Activated CD4-positive, alpha-beta memory T cell treated with anti-CD3 and anti-CD28 coated beads for 36 hours (primary cell): ENCODE data around the gene NFE2. TPM values are rescaled to one million over a fixed set of nuclear protein-coding genes. Genes with fewer than 3 reads are reported as not detected.

Source experiments
- CTCF ChIA-PET: fragments of 350-600 bp; sonication (Branson Sonifier 250); formaldehyde crosslinking; loops from one replicate; lab custom pipeline; 2021; ENCODE audit warnings: antibody characterized with exemption, inconsistent platforms; lab: Charles Lee
- POLR2A ChIA-PET: fragments of 350-600 bp; sonication (Branson Sonifier 250); formaldehyde crosslinking; loops from one replicate; lab custom pipeline; 2021; ENCODE audit warnings: antibody characterized with exemption; lab: Charles Lee
- DNase-seq: peaks from one replicate; pipeline ENCODE4 v3.0.0-alpha.2; 2020
- H3K27ac Mint-ChIP-seq: one replicate; pipeline ENCODE4 v1.8.0; 2021; ENCODE audit warnings: mixed read lengths
- H3K27me3 Mint-ChIP-seq: one replicate; pipeline ENCODE4 v1.8.0; 2021; ENCODE audit warnings: mixed read lengths
- H3K36me3 Mint-ChIP-seq: one replicate; pipeline ENCODE4 v1.8.0; 2021; ENCODE audit warnings: mixed read lengths
- H3K4me1 Mint-ChIP-seq: one replicate; pipeline ENCODE4 v1.8.0; 2021; ENCODE audit warnings: low read depth, mixed read lengths
- H3K4me3 Mint-ChIP-seq: one replicate; pipeline ENCODE4 v1.8.0; 2021; ENCODE audit warnings: mild to moderate bottlenecking, mixed read lengths
- H3K9me3 Mint-ChIP-seq: one replicate; pipeline ENCODE4 v1.8.0; 2021; ENCODE audit warnings: mixed read lengths
- intact Hi-C: fragments of 100-400 bp; cut with micrococcal nuclease; formaldehyde crosslinking; loops from one replicate; pipeline ENCODE4 v1.15.1; 2023
- total RNA-seq, 2 experiments: library from RNA; stranded (reverse); gene quantifications; one replicate each; pipeline ENCODE4 v1.2.3, GENCODE V29; 2021

Gene NFE2
- total RNA-seq, 2 experiments from 2014 or later, result not detected

DNA sequence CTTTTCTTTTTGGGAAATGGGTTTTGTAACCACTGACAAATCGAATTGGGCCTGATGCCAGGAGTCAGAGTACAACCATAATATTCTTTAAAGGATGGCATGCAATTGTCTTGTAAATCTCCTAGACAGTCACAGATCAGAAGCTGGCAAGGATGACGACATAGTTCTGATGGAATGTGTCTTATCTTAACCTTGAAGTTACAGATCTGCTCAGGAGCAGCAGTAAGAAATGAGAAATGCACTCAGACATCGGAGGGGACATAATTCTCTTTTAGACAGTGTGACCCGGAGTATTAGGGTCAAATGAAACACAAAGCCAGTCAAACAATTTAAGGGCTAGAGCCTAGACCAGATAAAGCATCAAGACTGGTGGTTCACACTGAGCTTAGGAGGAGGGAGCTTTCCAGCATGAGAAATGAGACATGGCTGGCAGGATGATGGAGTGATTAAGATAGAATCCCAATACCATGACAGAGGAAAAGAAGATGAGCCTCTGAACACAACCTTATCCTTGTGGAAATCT is 38.4 kb downstream of the NFE2 start:
- intact Hi-C loops, result no loop called here
- POLR2A ChIA-PET, result interaction anchor here (0.6 to 0.8 kb wide), 2 partner anchors 11 to 20 kb away, joined by 3 to 4 read pairs; no protein-coding TSS in a partner anchor
- H3K4me3 Mint-ChIP-seq, result no peak overlapping the region
- DNase-seq, result no peak
- no peak overlapping the region for H3K27ac Mint-ChIP-seq
- no peaks in the 10 kb centered on the region for H3K27me3 Mint-ChIP-seq
- H3K36me3 Mint-ChIP-seq, result peaks cover 13% of the 10 kb centered on the region
- peaks cover 56% of the 10 kb centered on the region for H3K4me1 Mint-ChIP-seq
- CTCF ChIA-PET, result interaction anchor here (0.8 to 4.1 kb wide), 5 partner anchors 10 to 177 kb away, joined by 3 to 28 read pairs (median 3); no protein-coding TSS in a partner anchor
- no peaks in the 10 kb centered on the region for H3K9me3 Mint-ChIP-seq

DNA sequence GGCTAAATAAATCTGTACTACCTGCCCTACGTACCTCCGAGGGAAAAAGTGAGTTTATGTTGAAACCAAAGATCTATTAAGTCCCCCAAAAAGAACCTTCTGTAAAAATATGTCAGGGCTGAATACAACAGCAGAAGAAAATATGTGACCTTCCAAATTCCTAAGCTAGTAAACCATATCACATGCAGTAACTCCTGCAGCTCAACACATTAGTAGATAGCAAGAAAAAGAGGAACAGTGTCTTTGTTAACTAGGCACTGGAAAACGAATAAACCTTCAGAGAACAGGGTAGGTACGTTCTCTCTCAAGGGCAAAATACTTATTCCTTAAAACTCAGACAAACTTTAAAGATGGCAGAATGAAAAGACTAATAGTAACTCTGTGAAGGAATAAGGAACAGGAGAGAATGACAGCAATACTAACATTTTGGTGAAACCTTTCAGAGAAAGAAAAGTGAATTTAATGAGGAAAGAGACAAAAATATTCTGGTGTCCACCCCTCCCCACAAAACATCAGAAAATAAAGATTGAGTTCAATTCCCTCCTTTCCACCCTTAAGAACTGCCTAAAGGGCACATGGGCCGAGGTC is 38.9 kb downstream of the NFE2 start:
- ChIA-PET CTCF (interaction anchor here (1.0 to 4.1 kb wide), 2 partner anchors 10 to 117 kb away, joined by 6 to 28 read pairs; no protein-coding TSS in a partner anchor), POLR2A (no interaction called here)
- peaks cover 18% of the 10 kb centered on the region for H3K36me3 Mint-ChIP-seq
- no peak for DNase-seq
- H3K9me3 Mint-ChIP-seq, result no peaks in the 10 kb centered on the region
- H3K27me3 Mint-ChIP-seq, result no peaks in the 10 kb centered on the region
- no peak overlapping the region for H3K4me3 Mint-ChIP-seq
- H3K4me1 Mint-ChIP-seq, result peaks cover 55% of the 10 kb centered on the region
- intact Hi-C loops, result no loop called here
- H3K27ac Mint-ChIP-seq, result no peak overlapping the region

DNA sequence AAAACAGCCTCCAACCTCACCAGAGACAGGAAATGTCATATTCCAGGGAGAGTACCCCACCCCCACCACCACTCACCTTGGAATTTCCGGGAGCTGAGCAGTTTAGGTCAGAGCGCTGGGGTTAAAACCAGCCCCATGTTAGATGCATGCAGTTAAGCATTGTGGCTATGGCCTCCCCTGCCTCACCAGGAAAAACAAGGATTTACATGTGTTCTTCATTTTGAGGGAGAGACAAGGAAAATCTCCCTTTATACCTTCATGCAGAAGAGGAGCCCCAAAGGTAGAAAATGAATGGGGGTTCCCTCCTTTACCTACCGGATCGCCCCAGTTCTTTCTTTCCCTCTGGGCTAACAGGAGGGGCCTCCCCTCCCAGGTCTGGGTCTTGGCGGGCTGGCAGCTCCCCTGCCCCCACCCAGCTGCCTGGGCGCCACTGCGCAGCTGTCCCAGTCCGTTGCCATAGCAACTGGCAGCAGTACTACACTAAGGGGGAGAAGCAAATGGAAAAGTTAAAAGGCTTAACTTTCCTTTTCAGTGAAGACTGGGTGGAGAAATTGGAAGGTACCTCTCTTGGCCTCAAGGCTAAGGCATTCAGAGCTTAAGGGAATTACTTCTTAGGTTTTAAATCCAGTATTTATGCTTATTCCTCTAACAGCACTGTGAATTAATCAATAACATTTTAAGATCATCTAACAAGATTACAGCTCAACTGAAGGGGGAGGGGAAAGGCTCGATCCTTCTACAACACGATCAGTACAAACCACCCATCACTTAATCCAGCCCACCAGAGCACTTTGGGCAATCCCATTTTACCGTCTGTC is 41.4 kb downstream of the NFE2 start:
- peaks cover 46% of the 10 kb centered on the region for H3K4me1 Mint-ChIP-seq
- DNase-seq, result peak; percentile 38
- H3K27ac Mint-ChIP-seq, result no peak overlapping the region
- H3K4me3 Mint-ChIP-seq, result no peak overlapping the region
- H3K9me3 Mint-ChIP-seq, result no peaks in the 10 kb centered on the region
- intact Hi-C loops, result no loop called here
- ChIA-PET POLR2A (interaction anchor here (1.2 kb wide), 1 partner anchor 25 kb away, joined by 3 read pairs; no protein-coding TSS in a partner anchor), CTCF (interaction anchor here (0.8 to 2.4 kb wide), 7 partner anchors 10 to 400 kb away, joined by 3 to 10 read pairs (median 6); partner anchors contain the start of gene COPZ1)
- no peaks in the 10 kb centered on the region for H3K27me3 Mint-ChIP-seq
- peaks cover 33% of the 10 kb centered on the region for H3K36me3 Mint-ChIP-seq

DNA sequence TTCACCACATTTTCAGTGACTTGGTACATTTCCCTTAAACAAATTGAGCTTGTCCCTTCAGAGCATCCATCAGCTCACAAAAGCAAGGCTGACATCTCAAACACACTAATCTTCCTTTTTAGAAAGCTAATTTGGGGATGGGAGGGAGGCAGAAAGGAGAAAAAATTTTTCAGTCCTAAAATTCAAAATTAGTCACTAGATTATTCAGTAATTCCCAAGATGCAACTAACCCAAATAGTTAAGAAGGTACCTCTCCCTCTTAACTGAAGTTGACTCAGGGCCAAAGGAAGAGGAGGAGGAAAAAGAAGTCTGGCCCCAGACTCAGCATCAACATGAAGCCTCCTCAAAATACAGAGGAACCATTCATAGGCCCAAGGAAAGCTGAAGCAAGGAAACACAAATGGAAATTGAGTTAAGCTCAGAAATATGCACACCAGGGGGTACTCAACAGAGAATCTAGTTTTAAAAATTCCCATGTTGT is 42.6 kb downstream of the NFE2 start:
- peak overlapping the region; percentile 39 for H3K27ac Mint-ChIP-seq
- peaks cover 40% of the 10 kb centered on the region for H3K4me1 Mint-ChIP-seq
- no peaks in the 10 kb centered on the region for H3K9me3 Mint-ChIP-seq
- DNase-seq, result no peak
- no peak overlapping the region for H3K4me3 Mint-ChIP-seq
- no peaks in the 10 kb centered on the region for H3K27me3 Mint-ChIP-seq
- intact Hi-C loops, result no loop called here
- ChIA-PET CTCF (interaction anchor here (0.6 to 2.4 kb wide), 7 partner anchors 9 to 268 kb away, joined by 3 to 10 read pairs (median 6); partner anchors contain the start of gene COPZ1), POLR2A (interaction anchor here (1.0 kb wide), 1 partner anchor 23 kb away, joined by 3 read pairs; no protein-coding TSS in a partner anchor)
- H3K36me3 Mint-ChIP-seq, result peaks cover 29% of the 10 kb centered on the region

DNA sequence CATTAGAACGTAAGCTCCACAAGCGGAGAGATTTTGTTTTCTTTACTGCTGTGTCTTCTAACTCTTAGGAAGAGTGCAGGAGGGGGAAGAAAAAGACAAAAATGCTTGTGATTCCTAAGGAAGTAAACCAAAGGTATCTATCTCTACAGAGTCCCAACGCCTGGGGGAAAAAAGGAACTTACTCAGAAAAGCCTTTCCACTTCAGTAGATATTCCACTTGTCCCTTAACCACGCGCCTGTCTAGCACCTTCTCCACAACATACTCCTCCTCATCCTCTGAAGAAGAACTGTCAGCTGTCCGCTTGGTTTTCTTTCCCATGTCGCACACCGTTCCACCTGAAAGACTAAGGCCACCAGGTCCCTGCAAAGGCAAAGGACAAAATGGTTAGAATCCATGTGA is 43.5 kb downstream of the NFE2 start:
- no peaks in the 10 kb centered on the region for H3K9me3 Mint-ChIP-seq
- no peak overlapping the region for H3K4me3 Mint-ChIP-seq
- H3K4me1 Mint-ChIP-seq, result peaks cover 35% of the 10 kb centered on the region
- H3K36me3 Mint-ChIP-seq, result peaks cover 29% of the 10 kb centered on the region
- no peaks in the 10 kb centered on the region for H3K27me3 Mint-ChIP-seq
- no peak for DNase-seq
- intact Hi-C loops, result no loop called here
- ChIA-PET CTCF (no interaction called here), POLR2A (no interaction called here)
- H3K27ac Mint-ChIP-seq, result no peak overlapping the region

DNA sequence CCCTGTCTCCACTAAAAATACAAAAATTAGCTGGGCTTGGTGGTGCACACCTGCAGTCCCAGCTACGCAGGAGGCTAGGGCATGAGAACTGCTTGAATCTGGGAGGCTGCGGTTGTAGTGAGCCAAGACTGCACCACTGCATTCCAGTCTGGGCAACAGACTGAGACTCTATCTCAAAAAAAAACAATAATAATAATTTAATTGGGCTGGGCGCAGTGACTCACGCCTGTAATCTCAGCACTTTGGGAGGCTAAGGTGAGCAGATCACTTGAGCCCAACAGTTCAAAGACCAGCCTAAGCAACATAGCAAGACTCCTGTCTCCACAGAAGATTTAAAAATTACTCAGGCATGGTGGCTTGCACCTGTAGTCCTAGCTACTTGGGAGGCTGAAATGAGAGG is 47.6 kb downstream of the NFE2 start:
- POLR2A ChIA-PET, result interaction anchor here (0.7 to 2.7 kb wide), 2 partner anchors 33 to 127 kb away, joined by 3 to 12 read pairs; no protein-coding TSS in a partner anchor
- Mint-ChIP-seq H3K36me3 (peaks cover 40% of the 10 kb centered on the region), H3K4me1 (peaks cover 19% of the 10 kb centered on the region)

DNA sequence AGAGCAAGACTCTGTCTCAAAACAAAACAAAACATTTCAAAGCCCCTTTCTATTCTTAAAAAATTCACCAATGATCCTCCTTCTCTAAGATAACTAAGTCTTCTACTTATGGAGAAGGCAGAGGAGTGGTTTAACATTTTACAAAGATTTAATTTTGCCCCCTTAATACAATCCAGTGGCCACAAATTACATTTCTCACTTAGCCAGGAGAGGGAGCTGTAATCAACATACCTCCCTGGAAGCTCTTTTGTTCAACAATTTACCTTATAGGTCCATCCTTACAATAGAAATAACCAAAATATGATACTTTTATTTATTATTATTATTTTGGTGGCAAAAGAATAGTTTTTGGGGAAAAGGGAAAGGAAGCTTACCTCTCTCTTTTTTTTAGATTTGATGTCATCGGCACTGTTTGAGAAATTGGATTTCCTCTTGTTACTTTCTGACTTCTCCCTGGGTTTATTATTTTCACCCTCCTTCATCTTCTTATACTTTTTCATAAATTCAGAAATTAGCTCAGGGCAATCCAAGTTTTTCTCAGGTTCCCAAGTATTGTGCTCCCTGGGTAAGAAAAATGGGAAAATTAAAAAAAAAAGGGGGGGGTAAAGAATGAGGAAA is 49.0 kb downstream of the NFE2 start:
- Mint-ChIP-seq H3K4me3 (no peak overlapping the region), H3K36me3 (peaks cover 35% of the 10 kb centered on the region), H3K4me1 (peaks cover 9% of the 10 kb centered on the region), H3K27ac (no peak overlapping the region), H3K9me3 (no peaks in the 10 kb centered on the region), H3K27me3 (no peaks in the 10 kb centered on the region)
- ChIA-PET CTCF (interaction anchor here (0.7 to 3.0 kb wide), 49 partner anchors 9 to 1896 kb away, joined by 3 to 28 read pairs (median 4); partner anchors contain the start of genes CBX5, COPZ1 and HNRNPA1), POLR2A (interaction anchor here (0.7 to 2.7 kb wide), 6 partner anchors 11 to 107 kb away, joined by 3 to 12 read pairs (median 4); partner anchors contain the start of genes COPZ1 and HNRNPA1)
- intact Hi-C loops, result loop anchor here (5.0 kb wide), 1 partner anchor 41 kb away; no protein-coding TSS in a partner anchor
- no peak for DNase-seq

More for the DNA sequence above, 47.6 kb downstream of the NFE2 start:
- H3K27ac Mint-ChIP-seq, result no peak overlapping the region
- intact Hi-C loops, result loop anchor here (5.0 kb wide), 1 partner anchor 39 kb away; no protein-coding TSS in a partner anchor
- no peaks in the 10 kb centered on the region for H3K27me3 Mint-ChIP-seq
- H3K9me3 Mint-ChIP-seq, result no peaks in the 10 kb centered on the region
- CTCF ChIA-PET, result interaction anchor here (0.7 to 3.0 kb wide), 13 partner anchors 11 to 185 kb away, joined by 3 to 28 read pairs (median 4); partner anchors contain the start of gene COPZ1
- DNase-seq, result no peak
- no peak overlapping the region for H3K4me3 Mint-ChIP-seq

DNA sequence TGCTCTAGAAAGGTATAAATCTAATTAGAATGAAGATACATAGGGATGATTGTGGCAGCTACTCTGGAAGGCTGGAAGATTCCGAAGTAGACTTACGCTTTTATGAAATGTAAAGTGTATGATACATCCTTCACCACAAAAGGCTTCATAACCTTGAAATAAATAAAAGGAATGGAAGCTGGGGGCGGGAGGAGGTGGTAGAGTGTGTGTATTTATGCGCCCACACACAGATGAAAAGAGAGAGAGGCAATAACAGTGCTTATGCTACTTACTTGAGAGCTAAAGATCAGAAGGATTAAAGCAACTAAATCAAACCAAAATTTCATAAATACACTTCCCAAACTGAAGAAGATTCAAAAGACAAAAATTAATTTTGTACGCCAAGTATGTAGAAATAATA is 51.3 kb downstream of the NFE2 start:
- ChIA-PET POLR2A (no interaction called here), CTCF (interaction anchor here (1.0 to 1.2 kb wide), 6 partner anchors 9 to 150 kb away, joined by 3 read pairs; no protein-coding TSS in a partner anchor)
- Mint-ChIP-seq H3K4me1 (peaks cover 6% of the 10 kb centered on the region), H3K27me3 (no peaks in the 10 kb centered on the region), H3K27ac (no peak overlapping the region), H3K4me3 (no peak overlapping the region), H3K36me3 (peaks cover 31% of the 10 kb centered on the region), H3K9me3 (no peaks in the 10 kb centered on the region)
- no peak for DNase-seq
- intact Hi-C loops, result no loop called here

DNA sequence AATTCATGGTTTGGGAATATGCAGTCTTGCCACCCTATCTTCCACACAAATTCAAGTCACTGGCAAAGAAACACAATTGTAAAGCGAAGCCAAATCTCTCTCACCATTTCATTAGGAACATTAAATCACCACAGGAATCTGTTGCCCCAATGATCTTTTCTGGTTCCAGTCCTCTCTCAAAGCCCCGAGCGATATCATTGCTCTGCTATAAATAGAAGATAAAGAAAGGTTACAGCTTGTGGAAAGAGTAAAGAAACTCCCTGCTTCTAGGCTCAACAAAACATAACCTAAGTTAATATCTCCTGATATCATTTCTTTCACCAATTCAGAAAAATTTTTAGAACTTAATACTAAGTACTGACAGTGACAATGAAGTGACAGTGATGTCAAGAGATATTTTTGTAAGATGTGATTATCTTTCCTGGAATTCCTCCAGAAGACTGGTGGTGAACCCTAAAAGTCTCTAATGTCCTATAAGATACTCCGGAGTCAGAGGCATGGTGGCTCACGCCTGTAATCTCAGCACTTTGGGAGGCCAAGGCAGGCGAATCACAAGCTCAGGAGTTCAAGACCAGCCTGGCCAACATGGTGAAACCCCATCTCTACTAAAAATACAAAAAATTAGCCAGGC is 54.7 kb downstream of the NFE2 start:
- Mint-ChIP-seq H3K27me3 (no peaks in the 10 kb centered on the region), H3K4me3 (no peak overlapping the region), H3K27ac (no peak overlapping the region), H3K4me1 (peaks cover 10% of the 10 kb centered on the region), H3K36me3 (peaks cover 35% of the 10 kb centered on the region), H3K9me3 (no peaks in the 10 kb centered on the region)
- intact Hi-C loops, result no loop called here
- no peak for DNase-seq
- ChIA-PET CTCF (interaction anchor here (0.6 kb wide), 1 partner anchor 26 kb away, joined by 3 read pairs; no protein-coding TSS in a partner anchor), POLR2A (no interaction called here)
